HEK293 (cell line): ENCODE measurements around the gene SPIRE2.

Source experiments
- CTCF ChIA-PET: fragments of 350-600 bp; formaldehyde crosslinking; extraction: SDS; loops from one replicate; lab custom pipeline; 2021; ENCODE audit warnings: antibody characterized with exemption; lab: Yijun Ruan, JAX
- POLR2A ChIA-PET: fragments of 300-600 bp; formaldehyde crosslinking; extraction: SDS; loops from one replicate; lab custom pipeline; 2020; ENCODE audit warnings: antibody characterized with exemption, inconsistent platforms; lab: Yijun Ruan, JAX
- H3K27ac ChIP-seq: fragments of 200-500 bp; sonication (Bioruptor generic); 2 replicates; pipeline ENCODE4 v1.5.1; 2014; ENCODE audit warnings: low read depth, low read length, control low read depth, inconsistent platforms; ENCODE audit errors: extremely low read depth
- H3K36me3 ChIP-seq, 2 experiments: fragments of 200-500 bp in 1 of 2; sonication (Bioruptor generic) in 1 of 2; 1 replicate in 1 of 2; 2 replicates in 1 of 2; pipeline ENCODE4 v1.5.1; 2014 to 2017; ENCODE audit warnings: inconsistent platforms in 2 of 2, low read length in 2 of 2; ENCODE audit not compliant: control insufficient read depth in 2 of 2, insufficient read depth in 1 of 2
- H3K4me1 ChIP-seq: fragments of 200-500 bp; sonication (Bioruptor generic); 2 replicates; pipeline ENCODE4 v1.5.1; 2014; ENCODE audit warnings: mild to moderate bottlenecking, low read length, inconsistent platforms; ENCODE audit not compliant: control insufficient read depth, insufficient read depth
- H3K4me3 ChIP-seq: 2 replicates; pipeline ENCODE4 v1.5.1; 2011; ENCODE audit warnings: low read depth, mild to moderate bottlenecking, control low read depth, low read length, moderate library complexity
- H3K9me3 ChIP-seq: fragments of 200-500 bp; sonication (Bioruptor generic); 2 replicates; pipeline ENCODE4 v1.5.1; 2014; ENCODE audit warnings: low read depth, low read length, inconsistent platforms; ENCODE audit not compliant: control insufficient read depth, insufficient read depth
- FEZF1 ChIP-seq: fragments of 450-650 bp; formaldehyde crosslinking; IDR thresholded peaks from 2 replicates; pipeline ENCODE4 v1.5.1; 2016; ENCODE audit warnings: missing biosample characterization, missing genetic modification characterization
- IKZF3 ChIP-seq: fragments of 450-650 bp; IDR thresholded peaks from 2 replicates; pipeline ENCODE4 v1.5.0; 2018; ENCODE audit warnings: missing biosample characterization, mild to moderate bottlenecking, missing genetic modification characterization, moderate library complexity
- KLF1 ChIP-seq: fragments of 450-650 bp; formaldehyde crosslinking; IDR thresholded peaks from 2 replicates; pipeline ENCODE4 v1.5.1; 2016; ENCODE audit warnings: missing biosample characterization, missing genetic modification characterization
- KLF10 ChIP-seq: fragments of 450-650 bp; IDR thresholded peaks from 2 replicates; pipeline ENCODE4 v1.5.1; 2018; ENCODE audit warnings: missing biosample characterization, mild to moderate bottlenecking, missing genetic modification characterization
- SALL2 ChIP-seq: fragments of 450-650 bp; formaldehyde crosslinking; IDR thresholded peaks from 2 replicates; pipeline ENCODE4 v1.5.0; 2017; ENCODE audit warnings: missing biosample characterization, mild to moderate bottlenecking, missing genetic modification characterization, borderline replicate concordance
- ZBTB10 ChIP-seq: fragments of 450-650 bp; formaldehyde crosslinking; IDR thresholded peaks from 2 replicates; pipeline ENCODE4 v1.5.1; 2016; ENCODE audit warnings: missing biosample characterization, missing genetic modification characterization
- ZBTB48 ChIP-seq: fragments of 450-650 bp; formaldehyde crosslinking; IDR thresholded peaks from 2 replicates; pipeline ENCODE4 v1.5.1; 2016; ENCODE audit warnings: missing biosample characterization, missing genetic modification characterization
- ZNF16 ChIP-seq: fragments of 450-650 bp; formaldehyde crosslinking; IDR thresholded peaks from 2 replicates; pipeline ENCODE4 v1.5.1; 2016; ENCODE audit warnings: low read depth, missing biosample characterization, missing genetic modification characterization
- ZNF169 ChIP-seq: fragments of 450-650 bp; formaldehyde crosslinking; IDR thresholded peaks from 2 replicates; pipeline ENCODE4 v1.5.1; 2016; ENCODE audit warnings: missing biosample characterization, missing genetic modification characterization
- ZNF211 ChIP-seq: fragments of 450-650 bp; formaldehyde crosslinking; IDR thresholded peaks from 2 replicates; pipeline ENCODE4 v1.5.1; 2016; ENCODE audit warnings: low read depth, missing biosample characterization, missing genetic modification characterization
- ZNF23 ChIP-seq: fragments of 450-650 bp; formaldehyde crosslinking; IDR thresholded peaks from 2 replicates; pipeline ENCODE4 v1.5.1; 2016; ENCODE audit warnings: missing biosample characterization, missing genetic modification characterization, borderline replicate concordance
- ZNF341 ChIP-seq: fragments of 450-650 bp; formaldehyde crosslinking; IDR thresholded peaks from 2 replicates; pipeline ENCODE4; 2016; ENCODE audit warnings: low read depth, missing biosample characterization, missing genetic modification characterization
- ZNF37A ChIP-seq: fragments of 450-650 bp; IDR thresholded peaks from 2 replicates; pipeline ENCODE4 v1.5.1; 2018; ENCODE audit warnings: missing biosample characterization, missing genetic modification characterization
- ZNF521 ChIP-seq: fragments of 450-650 bp; formaldehyde crosslinking; IDR thresholded peaks from 2 replicates; pipeline ENCODE4 v1.5.1; 2017; ENCODE audit warnings: missing biosample characterization, mild to moderate bottlenecking, missing genetic modification characterization
- ZNF610 ChIP-seq: fragments of 450-650 bp; formaldehyde crosslinking; IDR thresholded peaks from 2 replicates; pipeline ENCODE4 v1.5.1; 2016; ENCODE audit warnings: missing biosample characterization, missing genetic modification characterization, borderline replicate concordance
- ZNF670 ChIP-seq: fragments of 450-650 bp; formaldehyde crosslinking; IDR thresholded peaks from 2 replicates; pipeline ENCODE4 v1.5.1; 2016; ENCODE audit warnings: missing biosample characterization, missing genetic modification characterization, low read depth
- ZNF692 ChIP-seq: fragments of 450-650 bp; formaldehyde crosslinking; IDR thresholded peaks from 2 replicates; pipeline ENCODE4 v1.5.1; 2016; ENCODE audit warnings: missing biosample characterization, missing genetic modification characterization
- ZNF768 ChIP-seq: fragments of 450-650 bp; formaldehyde crosslinking; IDR thresholded peaks from 2 replicates; pipeline ENCODE4 v1.5.1; 2018; ENCODE audit warnings: missing biosample characterization, mild to moderate bottlenecking, missing genetic modification characterization
- ZNF792 ChIP-seq: fragments of 450-650 bp; formaldehyde crosslinking; IDR thresholded peaks from 2 replicates; pipeline ENCODE4 v1.5.1; 2016; ENCODE audit warnings: missing biosample characterization, missing genetic modification characterization
- ZNF843 ChIP-seq: fragments of 450-650 bp; formaldehyde crosslinking; IDR thresholded peaks from 2 replicates; pipeline ENCODE4 v1.5.1; 2016; ENCODE audit warnings: missing biosample characterization, missing genetic modification characterization
- ZSCAN18 ChIP-seq: fragments of 450-650 bp; formaldehyde crosslinking; IDR thresholded peaks from 2 replicates; pipeline ENCODE4 v1.5.1; 2016; ENCODE audit warnings: missing biosample characterization, missing genetic modification characterization
- ZSCAN5A ChIP-seq: fragments of 450-650 bp; formaldehyde crosslinking; IDR thresholded peaks from 2 replicates; pipeline ENCODE4 v1.5.1; 2016; ENCODE audit warnings: missing biosample characterization, missing genetic modification characterization

The SPIRE2 gene

GRCh38 chr16:89884041-89884421 lies 55.8 kb downstream of the SPIRE2 start (continued):
- TF ChIP-seq ZSCAN5A (tag by site-specific recombination) (no peak), FEZF1 (tag by site-specific recombination) (no peak), ZBTB10 (tag by site-specific recombination) (no peak)

GRCh38 chr16:89887243-89887642 lies 59.0 kb downstream of the SPIRE2 start:
- POLR2A ChIA-PET: interaction anchor here (1.4 kb wide), 1 partner anchor 14 kb away, joined by 6 read pairs; the partner anchor contains the start of gene TCF25
- H3K27ac ChIP-seq: no peak overlapping the region
- CTCF ChIA-PET: interaction anchor here (1.0 kb wide), 1 partner anchor 27 kb away, joined by 5 read pairs; no protein-coding TSS in a partner anchor
- no peaks in the 10 kb centered on the region for H3K4me1 ChIP-seq
- H3K36me3 ChIP-seq: peaks cover 27 to 83% of the 10 kb centered on the region in 2 experiments; a peak in 2 of 3 replicates
- no peak overlapping the region for H3K4me3 ChIP-seq
- no peaks in the 10 kb centered on the region for H3K9me3 ChIP-seq
- TF ChIP-seq ZNF169 (tag by site-specific recombination) (no peak), IKZF3 (tag by site-specific recombination) (no peak), SALL2 (no peak), ZNF843 (no peak), ZNF23 (no peak), ZNF341 (tag by site-specific recombination) (no peak), ZNF211 (no peak), ZNF670 (tag by site-specific recombination) (no peak), ZNF521 (no peak), ZSCAN18 (tag by site-specific recombination) (no peak), ZNF768 (tag by site-specific recombination) (no peak), ZNF792 (tag by site-specific recombination) (no peak), ZNF37A (no peak), ZBTB48 (tag by site-specific recombination) (no peak), KLF1 (tag by site-specific recombination) (no peak), ZNF692 (tag by site-specific recombination) (no peak), KLF10 (tag by site-specific recombination) (no peak), ZNF16 (tag by site-specific recombination) (no peak), ZNF610 (tag by site-specific recombination) (no peak)
